Astrocyte (in vitro differentiated cells and primary cell): ENCODE data around the gene HOXB7. TPM values are rescaled to one million over a fixed set of nuclear protein-coding genes. Genes with fewer than 3 reads are reported as not detected.

Experiments used
- DNase-seq: peaks from one replicate; pipeline ENCODE4 v3.0.0-alpha.2; 2010; ENCODE audit warnings: low read depth
- FAIRE-seq: peaks from 2 replicates; lab custom pipeline; 2011; peaks lifted over from hg19 to GRCh38; lab: Jason Lieb, UNC
- H2AFZ ChIP-seq: 2 replicates; pipeline ENCODE4 v1.6.0; 2012; ENCODE audit warnings: low read depth, low read length, inconsistent platforms
- H3K27ac ChIP-seq: 2 replicates; pipeline ENCODE4 v1.5.1; 2011; ENCODE audit warnings: low read depth, low read length, inconsistent platforms
- H3K27me3 ChIP-seq: 2 replicates; pipeline ENCODE4 v1.6.0; 2011; ENCODE audit warnings: low read length, inconsistent platforms; ENCODE audit not compliant: insufficient read depth
- H3K36me3 ChIP-seq: 2 replicates; pipeline ENCODE4 v1.5.1; 2011; ENCODE audit warnings: low read length, inconsistent platforms; ENCODE audit not compliant: insufficient read depth
- H3K4me1 ChIP-seq: 2 replicates; pipeline ENCODE4 v1.5.1; 2011; ENCODE audit warnings: low read length, inconsistent platforms; ENCODE audit not compliant: insufficient read depth
- H3K4me2 ChIP-seq: 2 replicates; pipeline ENCODE4 v1.6.0; 2012; ENCODE audit warnings: low read length, inconsistent platforms
- H3K4me3 ChIP-seq: 2 replicates; pipeline ENCODE4 v1.5.1; 2011; ENCODE audit warnings: low read depth, mild to moderate bottlenecking, low read length, inconsistent platforms; ENCODE audit not compliant: insufficient read depth
- H3K79me2 ChIP-seq: 2 replicates; pipeline ENCODE4 v1.6.0; 2012; ENCODE audit warnings: mild to moderate bottlenecking, low read length, inconsistent platforms; ENCODE audit not compliant: insufficient read depth
- H3K9ac ChIP-seq: 2 replicates; pipeline ENCODE4 v1.6.0; 2012; ENCODE audit warnings: mild to moderate bottlenecking, low read length, inconsistent platforms
- H3K9me3 ChIP-seq: 2 replicates; pipeline ENCODE4 v1.5.1; 2012; ENCODE audit warnings: low read depth, mild to moderate bottlenecking, low read length, inconsistent platforms; ENCODE audit not compliant: insufficient read depth
- H4K20me1 ChIP-seq: 2 replicates; pipeline ENCODE4 v1.6.0; 2012; ENCODE audit warnings: low read length, inconsistent platforms; ENCODE audit not compliant: insufficient read depth
- H3K27ac Mint-ChIP-seq: one replicate; pipeline ENCODE4 v1.8.0; 2021; ENCODE audit warnings: mild to moderate bottlenecking, mixed read lengths; ENCODE audit not compliant: unreplicated experiment
- H3K27me3 Mint-ChIP-seq: one replicate; pipeline ENCODE4 v1.8.0; 2021; ENCODE audit warnings: low read depth, mixed read lengths; ENCODE audit not compliant: unreplicated experiment
- H3K36me3 Mint-ChIP-seq: one replicate; pipeline ENCODE4 v1.8.0; 2021; ENCODE audit warnings: low read depth, mixed read lengths; ENCODE audit not compliant: unreplicated experiment
- H3K4me1 Mint-ChIP-seq: one replicate; pipeline ENCODE4 v1.8.0; 2021; ENCODE audit warnings: low read depth, mixed read lengths; ENCODE audit not compliant: unreplicated experiment
- H3K4me3 Mint-ChIP-seq: one replicate; pipeline ENCODE4 v1.8.0; 2021; ENCODE audit warnings: mild to moderate bottlenecking, moderate library complexity, mixed read lengths; ENCODE audit not compliant: unreplicated experiment
- H3K9me3 Mint-ChIP-seq: one replicate; pipeline ENCODE4 v1.8.0; 2021; ENCODE audit warnings: mild to moderate bottlenecking, mixed read lengths; ENCODE audit not compliant: unreplicated experiment
- EZH2 ChIP-seq: IDR thresholded peaks from 2 replicates; pipeline ENCODE4 v1.6.1; 2012; ENCODE audit warnings: mild to moderate bottlenecking, low read length, inconsistent platforms; ENCODE audit not compliant: insufficient read depth
- total RNA-seq: library from RNA; stranded (reverse); gene quantifications from 2 replicates; pipeline ENCODE4 v1.2.1, GENCODE V29; 2021
- TF ChIP-seq, protein P1 (sequence below): IDR thresholded peaks from 2 replicates; pipeline ENCODE4 v1.5.1; 2011; ENCODE audit warnings: low read depth, mild to moderate bottlenecking, inconsistent platforms, low read length, moderate library complexity; ENCODE audit not compliant: insufficient read depth

Gene HOXB7
- total RNA-seq, 1 donor from 2014 or later: not detected

DNA sequence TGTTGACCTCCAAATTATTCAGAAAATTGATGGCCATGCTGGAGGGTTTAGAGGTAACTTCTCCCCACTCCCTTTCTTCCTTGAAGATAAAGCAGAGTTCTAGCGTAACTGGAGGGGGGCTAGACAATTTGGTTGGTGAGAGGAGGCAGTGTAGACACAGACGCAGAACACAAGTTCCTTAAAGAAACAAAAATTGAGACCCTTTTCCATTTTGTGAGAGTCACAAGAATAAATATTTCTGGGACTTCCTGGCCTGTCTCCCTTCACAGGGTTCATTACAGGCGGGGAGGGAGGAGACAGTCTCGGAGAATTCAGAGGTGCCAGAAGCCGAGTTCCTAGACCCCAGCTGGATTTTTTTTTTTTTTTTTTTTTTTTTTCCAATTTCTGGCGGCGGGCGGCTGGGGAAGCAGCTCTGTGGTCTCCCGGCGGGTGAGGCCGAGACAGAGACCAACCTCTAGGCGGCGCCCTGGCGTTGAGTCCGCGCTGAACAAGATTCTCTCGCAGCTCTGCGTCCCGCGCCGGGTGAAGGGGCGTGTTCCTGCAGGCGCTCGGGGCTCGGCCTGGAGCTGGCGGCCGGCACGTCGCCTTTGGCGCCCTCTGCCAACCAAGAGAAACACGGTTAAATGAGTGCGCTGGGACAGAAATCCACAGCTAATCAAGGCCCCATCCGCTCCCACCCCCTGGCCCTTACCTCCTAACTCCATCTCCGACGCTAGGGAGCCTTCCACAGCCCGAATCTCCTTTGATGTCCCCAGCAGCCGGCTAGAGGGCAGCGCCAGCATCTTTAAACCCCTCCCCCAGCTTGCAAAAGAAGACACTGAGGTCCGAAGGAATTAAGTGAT is 25.6 kb upstream of the HOXB7 start:
- TF ChIP-seq, protein P1, sequence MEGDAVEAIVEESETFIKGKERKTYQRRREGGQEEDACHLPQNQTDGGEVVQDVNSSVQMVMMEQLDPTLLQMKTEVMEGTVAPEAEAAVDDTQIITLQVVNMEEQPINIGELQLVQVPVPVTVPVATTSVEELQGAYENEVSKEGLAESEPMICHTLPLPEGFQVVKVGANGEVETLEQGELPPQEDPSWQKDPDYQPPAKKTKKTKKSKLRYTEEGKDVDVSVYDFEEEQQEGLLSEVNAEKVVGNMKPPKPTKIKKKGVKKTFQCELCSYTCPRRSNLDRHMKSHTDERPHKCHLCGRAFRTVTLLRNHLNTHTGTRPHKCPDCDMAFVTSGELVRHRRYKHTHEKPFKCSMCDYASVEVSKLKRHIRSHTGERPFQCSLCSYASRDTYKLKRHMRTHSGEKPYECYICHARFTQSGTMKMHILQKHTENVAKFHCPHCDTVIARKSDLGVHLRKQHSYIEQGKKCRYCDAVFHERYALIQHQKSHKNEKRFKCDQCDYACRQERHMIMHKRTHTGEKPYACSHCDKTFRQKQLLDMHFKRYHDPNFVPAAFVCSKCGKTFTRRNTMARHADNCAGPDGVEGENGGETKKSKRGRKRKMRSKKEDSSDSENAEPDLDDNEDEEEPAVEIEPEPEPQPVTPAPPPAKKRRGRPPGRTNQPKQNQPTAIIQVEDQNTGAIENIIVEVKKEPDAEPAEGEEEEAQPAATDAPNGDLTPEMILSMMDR: peak; percentile 27
- TF ChIP-seq EZH2: peak; percentile 81
- H3K4me2 ChIP-seq: peak overlapping the region; percentile 22
- H3K79me2 ChIP-seq: no peaks in the 10 kb centered on the region
- no peak for DNase-seq
- Mint-ChIP-seq H3K4me3 (no peak overlapping the region), H3K36me3 (peaks cover 6% of the 10 kb centered on the region), H3K27me3 (peaks cover 96% of the 10 kb centered on the region), H3K9me3 (peaks cover 10% of the 10 kb centered on the region), H3K27ac (peak overlapping the region; percentile 69), H3K4me1 (peaks cover 5% of the 10 kb centered on the region)
- peaks cover 99% of the 10 kb centered on the region for H3K27me3 ChIP-seq
- peaks cover 9% of the 10 kb centered on the region for H3K9me3 ChIP-seq
- no peak overlapping the region for H3K27ac ChIP-seq
- H3K4me3 ChIP-seq: no peak overlapping the region
- no peaks in the 10 kb centered on the region for H3K36me3 ChIP-seq
- H4K20me1 ChIP-seq: peaks cover 6% of the 10 kb centered on the region
- no peak overlapping the region for H3K9ac ChIP-seq
- H2AFZ ChIP-seq: no peak overlapping the region
- peaks cover 3% of the 10 kb centered on the region for H3K4me1 ChIP-seq
- no peak for FAIRE-seq

DNA sequence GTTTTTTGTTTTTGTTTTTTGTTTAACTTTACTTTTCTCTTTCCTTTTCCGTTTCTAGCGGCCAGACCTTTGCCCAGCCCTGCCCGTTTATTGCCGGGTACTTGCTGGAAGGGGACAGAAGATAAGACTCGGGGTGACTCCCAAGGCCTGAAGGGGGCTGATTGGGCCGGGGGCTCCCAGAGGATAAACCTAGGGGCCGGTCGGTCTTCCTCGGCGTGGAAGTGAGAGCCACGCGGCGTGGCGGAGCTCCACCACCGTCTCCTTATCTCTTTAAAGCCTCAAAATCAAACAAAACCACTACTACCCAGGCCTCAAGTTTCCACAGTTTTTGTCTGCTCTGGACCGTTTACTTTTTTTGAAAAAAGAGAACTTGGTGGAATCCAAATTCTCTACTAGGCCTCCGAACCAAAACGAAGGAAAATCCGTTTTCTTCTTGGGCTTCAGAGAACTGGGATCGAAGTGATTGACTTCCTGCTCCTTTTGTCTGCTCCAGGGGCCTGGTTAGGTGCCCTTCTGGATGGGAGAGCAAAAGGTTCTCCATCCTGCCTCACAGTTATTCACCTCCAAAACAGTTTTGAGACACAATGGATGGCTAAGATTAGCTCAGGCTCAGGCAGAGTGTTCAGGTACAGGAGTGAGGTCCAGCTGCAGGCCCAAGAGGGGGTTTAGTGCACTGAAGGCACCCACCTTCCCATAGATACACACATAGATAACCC is 23.8 kb upstream of the HOXB7 start:
- H4K20me1 ChIP-seq: peaks cover 6% of the 10 kb centered on the region
- TF ChIP-seq, protein P1: no peak
- no peak for TF ChIP-seq EZH2
- peaks cover 3% of the 10 kb centered on the region for H3K4me1 ChIP-seq
- DNase-seq (no peak), FAIRE-seq (no peak)
- Mint-ChIP-seq H3K4me1 (peaks cover 5% of the 10 kb centered on the region), H3K4me3 (no peak overlapping the region), H3K27me3 (peaks cover 96% of the 10 kb centered on the region), H3K36me3 (peaks cover 10% of the 10 kb centered on the region), H3K9me3 (peaks cover 12% of the 10 kb centered on the region), H3K27ac (peak overlapping the region; percentile 26)
- H2AFZ ChIP-seq: no peak overlapping the region
- no peaks in the 10 kb centered on the region for H3K36me3 ChIP-seq
- peaks cover 9% of the 10 kb centered on the region for H3K9me3 ChIP-seq
- no peak overlapping the region for H3K27ac ChIP-seq
- no peak overlapping the region for H3K9ac ChIP-seq
- H3K27me3 ChIP-seq: peaks cover 99% of the 10 kb centered on the region
- no peaks in the 10 kb centered on the region for H3K79me2 ChIP-seq
- H3K4me3 ChIP-seq: no peak overlapping the region
- no peak overlapping the region for H3K4me2 ChIP-seq
